K562 (cell line): Measurements from ENCODE around the gene GCDH. TPM values are rescaled to one million over a fixed set of nuclear protein-coding genes. Genes with fewer than 3 reads are reported as not detected.
A peak's percentile ranks its signal among the peaks of the same experiment; 100 is the strongest.

ENCODE experiments used
- BRF1 ChIP-seq: IDR thresholded peaks from 3 replicates; pipeline ENCODE4 v1.6.1; 2011; ENCODE audit warnings: borderline replicate concordance, mild to moderate bottlenecking; ENCODE audit not compliant: insufficient read length; ENCODE audit errors: extremely low read depth
- RBBP5 ChIP-seq: fragments of 200-600 bp; sonication (generic); IDR thresholded peaks from 2 replicates; pipeline ENCODE4 v1.6.1; 2012; ENCODE audit warnings: borderline replicate concordance, mild to moderate bottlenecking, low read length, control low read depth, inconsistent platforms; ENCODE audit not compliant: insufficient read depth, poor library complexity, severe bottlenecking
- RBM15 ChIP-seq: fragments of 200-400 bp; formaldehyde crosslinking; IDR thresholded peaks from 2 replicates; pipeline ENCODE4 v1.6.1; 2018; ENCODE audit warnings: mild to moderate bottlenecking, low read length, moderate library complexity; ENCODE audit not compliant: insufficient read depth
- ZFP1 ChIP-seq: fragments of 450-650 bp; formaldehyde crosslinking; IDR thresholded peaks from 2 replicates; pipeline ENCODE4 v1.4.0; 2020; ENCODE audit warnings: mild to moderate bottlenecking, mixed read lengths
- ZNF174 ChIP-seq: fragments of 250-450 bp; sonication (Bioruptor Pico); IDR thresholded peaks from 2 replicates; pipeline ENCODE4 v1.4.0; 2020; ENCODE audit warnings: mild to moderate bottlenecking
- polyA plus RNA-seq, 8 experiments: library from polyadenylated mRNA; depleted of rRNA in 4 of 8; stranded (reverse) in 5 of 8; unstranded in 3 of 8; fragments of >200 nt; fragmentation: Nextera tagmentation in 2 of 8; fragmentation: Illumina TruSeq in 1 of 8; extraction: Ambion mirVana in 2 of 8; extraction: Trizol in 1 of 8; gene quantifications; 2 replicates each; pipeline versions ENCODE4 v1.2.1 to v1.2.3, GENCODE V29; 2011 to 2014; ENCODE audit warnings: inconsistent platforms in 1 of 8, missing spikeins in 1 of 8
- total RNA-seq, 7 experiments: library from RNA; depleted of rRNA in 6 of 7; stranded (reverse); fragments of >200 nt in 6 of 7; fragmentation: Illumina TruSeq in 2 of 7; extraction: Trizol in 2 of 7; gene quantifications; 2 replicates each; pipeline versions ENCODE4 v1.2.1 to v1.2.3, GENCODE V29; 2011 to 2021; ENCODE audit warnings: low replicate concordance in 1 of 7
- TF ChIP-seq, protein P1 (sequence below), 2 experiments: IDR thresholded peaks in 1 of 2; conservative IDR thresholded peaks in 1 of 2; 2 replicates each; pipeline ENCODE4 v1.6.1; 2016; ENCODE audit warnings: low read depth in 2 of 2, mild to moderate bottlenecking in 1 of 2, missing compliant biosample characterization in 1 of 2, missing genetic modification characterization in 1 of 2, moderate library complexity in 1 of 2
- TF ChIP-seq, protein P2 (sequence below): fragments of 250-450 bp; sonication (Bioruptor Pico); IDR thresholded peaks from 2 replicates; pipeline ENCODE4 v1.5.0; 2021; ENCODE audit warnings: mild to moderate bottlenecking, moderate library complexity
- TF ChIP-seq, protein P3 (sequence below): fragments of 450-650 bp; IDR thresholded peaks from 2 replicates; pipeline ENCODE4 v1.6.1; 2014; ENCODE audit warnings: low read depth, mild to moderate bottlenecking, moderate library complexity, borderline replicate concordance
- TF ChIP-seq, protein P4 (sequence below): sonication (generic); formaldehyde crosslinking; IDR thresholded peaks from 2 replicates; pipeline ENCODE4 v1.8.0; 2022; ENCODE audit warnings: missing genetic modification reagents, mild to moderate bottlenecking, moderate library complexity, borderline replicate concordance

Gene GCDH
- total and polyA plus RNA-seq, 9 of the 15 experiments (the other 6 are each of a cell fraction or from before 2014, with no cell fraction given) = 2.9 to 50.8 (median 19.1) TPM

DNA sequence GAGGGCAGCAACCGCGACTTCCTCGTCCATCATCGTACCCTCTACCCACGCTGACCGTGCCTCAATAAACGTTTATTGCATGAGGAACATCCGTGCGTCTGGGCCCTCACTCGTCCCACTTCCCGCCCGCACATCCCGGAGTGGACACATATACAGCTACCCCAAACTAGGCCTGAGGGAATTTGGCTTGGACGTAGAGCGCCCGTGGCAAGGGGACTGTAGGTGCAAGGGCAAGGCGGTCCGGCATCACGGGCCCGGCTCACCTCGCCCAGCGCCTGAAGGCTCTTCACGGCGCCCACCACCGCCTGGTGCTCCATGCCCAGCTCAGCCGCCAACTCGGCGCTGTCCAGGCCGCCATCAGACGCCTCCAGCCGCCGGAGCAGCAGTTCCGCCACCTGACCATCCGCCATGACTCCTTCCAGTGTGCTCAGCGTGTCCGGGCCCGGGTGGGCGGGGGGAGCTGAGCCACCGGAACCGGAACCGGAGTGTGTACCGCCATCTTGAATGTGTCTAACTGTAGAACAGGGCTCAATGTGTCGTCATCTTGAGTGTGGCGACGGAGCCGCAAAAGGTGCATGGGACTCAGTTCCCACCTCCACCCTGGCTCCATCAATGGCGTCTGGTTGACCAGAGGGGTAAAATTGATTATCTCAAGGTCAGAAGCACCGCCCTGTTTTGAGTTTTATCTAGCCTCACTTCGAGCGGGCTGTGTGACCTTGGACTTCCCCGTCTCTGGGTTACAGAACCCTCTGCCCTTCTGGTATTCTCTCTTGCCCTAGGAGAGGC lies 42.5 kb downstream of the GCDH start, which contains the start of gene FARSA (continued):
- TF ChIP-seq, protein P1, sequence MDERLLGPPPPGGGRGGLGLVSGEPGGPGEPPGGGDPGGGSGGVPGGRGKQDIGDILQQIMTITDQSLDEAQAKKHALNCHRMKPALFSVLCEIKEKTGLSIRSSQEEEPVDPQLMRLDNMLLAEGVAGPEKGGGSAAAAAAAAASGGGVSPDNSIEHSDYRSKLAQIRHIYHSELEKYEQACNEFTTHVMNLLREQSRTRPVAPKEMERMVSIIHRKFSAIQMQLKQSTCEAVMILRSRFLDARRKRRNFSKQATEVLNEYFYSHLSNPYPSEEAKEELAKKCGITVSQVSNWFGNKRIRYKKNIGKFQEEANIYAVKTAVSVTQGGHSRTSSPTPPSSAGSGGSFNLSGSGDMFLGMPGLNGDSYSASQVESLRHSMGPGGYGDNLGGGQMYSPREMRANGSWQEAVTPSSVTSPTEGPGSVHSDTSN (CRISPR knock-in tag; IDR thresholded peaks at IDR 0.05; ENCODE audit: low read depth) = no peak
- TF ChIP-seq, protein P1 (tag; conservative IDR thresholded peaks at IDR 0.05; ENCODE audit: low read depth) = no peak
- TF ChIP-seq ZFP1 (no peak), ZNF174 (CRISPR knock-in tag) (no peak), BRF1 (no peak), RBBP5 (peak; percentile 87), RBM15 (no peak)
- TF ChIP-seq, protein P2, sequence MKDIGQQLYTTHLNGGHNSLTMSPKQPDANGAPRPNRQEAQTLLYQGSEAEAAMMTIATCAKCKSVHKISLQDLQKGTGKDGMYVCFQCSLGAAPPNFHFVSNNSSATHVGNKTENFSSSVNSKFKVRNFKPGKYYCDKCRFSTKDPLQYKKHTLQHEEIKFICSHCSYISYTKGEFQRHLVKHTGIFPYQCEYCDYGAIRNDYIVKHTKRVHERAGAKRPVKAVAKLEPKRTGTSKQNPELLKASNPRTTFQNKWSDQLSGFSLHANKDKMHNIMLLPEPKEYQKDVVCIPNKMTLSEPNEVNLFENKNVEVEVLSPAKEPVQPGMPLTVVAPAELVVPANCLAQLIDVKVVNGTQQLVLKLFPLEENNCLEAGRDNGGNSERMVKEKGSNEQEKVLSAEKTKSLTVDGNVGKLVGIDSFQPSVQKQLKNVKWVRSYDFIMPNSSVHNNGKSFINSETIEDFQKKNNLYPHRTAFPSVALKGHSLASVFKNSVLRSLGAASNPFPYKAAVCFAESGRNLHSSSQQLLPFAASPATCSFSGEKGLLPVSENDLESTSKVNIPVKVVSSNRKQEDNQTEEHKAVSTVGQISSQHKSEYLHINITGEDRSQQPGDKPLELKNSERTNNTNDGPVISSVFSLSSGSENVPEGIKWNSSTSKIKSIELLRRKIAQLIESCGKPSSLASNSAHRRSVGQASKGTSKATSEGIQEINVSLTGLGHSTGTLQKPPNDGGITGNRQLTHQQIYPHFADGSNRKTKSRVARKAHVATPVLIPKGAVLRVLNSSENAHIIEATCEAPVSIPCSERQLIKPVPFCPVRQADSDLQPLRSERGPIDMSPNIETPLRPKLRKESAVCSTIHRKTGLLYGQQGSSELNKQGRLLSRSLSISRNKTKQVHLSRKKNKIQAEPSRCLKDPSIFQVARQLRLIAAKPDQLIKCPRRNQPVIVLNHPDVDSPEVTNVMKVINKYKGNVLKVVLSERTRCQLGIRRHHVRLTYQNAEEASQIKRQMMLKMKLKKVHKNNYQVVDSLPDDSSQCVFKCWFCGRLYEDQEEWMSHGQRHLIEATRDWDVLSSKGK = no peak
- TF ChIP-seq, protein P3, sequence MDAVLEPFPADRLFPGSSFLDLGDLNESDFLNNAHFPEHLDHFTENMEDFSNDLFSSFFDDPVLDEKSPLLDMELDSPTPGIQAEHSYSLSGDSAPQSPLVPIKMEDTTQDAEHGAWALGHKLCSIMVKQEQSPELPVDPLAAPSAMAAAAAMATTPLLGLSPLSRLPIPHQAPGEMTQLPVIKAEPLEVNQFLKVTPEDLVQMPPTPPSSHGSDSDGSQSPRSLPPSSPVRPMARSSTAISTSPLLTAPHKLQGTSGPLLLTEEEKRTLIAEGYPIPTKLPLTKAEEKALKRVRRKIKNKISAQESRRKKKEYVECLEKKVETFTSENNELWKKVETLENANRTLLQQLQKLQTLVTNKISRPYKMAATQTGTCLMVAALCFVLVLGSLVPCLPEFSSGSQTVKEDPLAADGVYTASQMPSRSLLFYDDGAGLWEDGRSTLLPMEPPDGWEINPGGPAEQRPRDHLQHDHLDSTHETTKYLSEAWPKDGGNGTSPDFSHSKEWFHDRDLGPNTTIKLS = no peak; the same call in 1 of the 2 replicates
- TF ChIP-seq, protein P4, sequence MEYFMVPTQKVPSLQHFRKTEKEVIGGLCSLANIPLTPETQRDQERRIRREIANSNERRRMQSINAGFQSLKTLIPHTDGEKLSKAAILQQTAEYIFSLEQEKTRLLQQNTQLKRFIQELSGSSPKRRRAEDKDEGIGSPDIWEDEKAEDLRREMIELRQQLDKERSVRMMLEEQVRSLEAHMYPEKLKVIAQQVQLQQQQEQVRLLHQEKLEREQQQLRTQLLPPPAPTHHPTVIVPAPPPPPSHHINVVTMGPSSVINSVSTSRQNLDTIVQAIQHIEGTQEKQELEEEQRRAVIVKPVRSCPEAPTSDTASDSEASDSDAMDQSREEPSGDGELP (CRISPR knock-in tag) = peak; percentile 90
